RWPE1 (cell line): Measurements from ENCODE around the gene MUC20.
"Not testable (repeated sequence)": the region's sequence is repeated elsewhere in the genome, so short reads cannot be mapped to it uniquely, and the experiment has no call there.

Source experiments
- CTCF ChIA-PET: fragments of 350-600 bp; sonication (Branson Sonifier 250); formaldehyde crosslinking; extraction: SDS; loops from one replicate; lab custom pipeline; 2021; lab: Yijun Ruan, JAX
- POLR2A ChIA-PET: fragments of 400-600 bp; formaldehyde crosslinking; extraction: SDS; loops from one replicate; lab custom pipeline; 2020; ENCODE audit warnings: antibody characterized with exemption; ENCODE audit not compliant: low non-redundant PET; lab: Yijun Ruan, JAX
- DNase-seq: peaks from one replicate; pipeline ENCODE4 v3.0.0; 2012; ENCODE audit warnings: low spot score
- H3K27ac ChIP-seq: fragments of 450-650 bp; 2 replicates; pipeline ENCODE4 v1.5.1; 2017
- CTCF ChIP-seq: fragments of 450-650 bp; conservative IDR thresholded peaks from 2 replicates; pipeline ENCODE4 v1.5.1; 2017; ENCODE audit warnings: low read depth, mild to moderate bottlenecking

MUC20 gene

GRCh38 chr3:195766671-195767070 is 45.9 kb downstream of the MUC20 start:
- DNase-seq, result no peak
- CTCF ChIA-PET, result no interaction called here
- no peak overlapping the region for H3K27ac ChIP-seq
- no peak for TF ChIP-seq CTCF
- POLR2A ChIA-PET, result no interaction called here

- TF ChIP-seq CTCF, result no peak
- H3K27ac ChIP-seq, result no peak overlapping the region
- ChIA-PET CTCF (no interaction called here), POLR2A (no interaction called here)
- DNase-seq, result no peak
Measured at GRCh38 chr3:195767792-195768191, 47.0 kb downstream of the MUC20 start.

- POLR2A ChIA-PET, result interaction anchor here (0.6 kb wide), 1 partner anchor 30 kb away, joined by 3 read pairs; no protein-coding TSS in a partner anchor
- no peak for DNase-seq
- TF ChIP-seq CTCF, result no peak
- CTCF ChIA-PET, result no interaction called here
- no peak overlapping the region for H3K27ac ChIP-seq
Measured at GRCh38 chr3:195768414-195768813, 47.6 kb downstream of the MUC20 start.

GRCh38 chr3:195768831-195769303 is 48.1 kb downstream of the MUC20 start:
- POLR2A ChIA-PET, result no interaction called here
- no peak overlapping the region for H3K27ac ChIP-seq
- CTCF ChIA-PET, result no interaction called here
- DNase-seq, result no peak
- no peak for TF ChIP-seq CTCF

- ChIA-PET CTCF (no interaction called here), POLR2A (no interaction called here)
- H3K27ac ChIP-seq, result no peak overlapping the region
- no peak for TF ChIP-seq CTCF
- DNase-seq, result no peak
Measured at GRCh38 chr3:195769551-195769950, 48.8 kb downstream of the MUC20 start.

- POLR2A ChIA-PET, result interaction anchor here (0.6 kb wide), 1 partner anchor 1136 kb away, joined by 7 read pairs; no protein-coding TSS in a partner anchor
- TF ChIP-seq CTCF, result no peak
Measured at GRCh38 chr3:195770081-195770840, 49.5 kb downstream of the MUC20 start.

GRCh38 chr3:195770841-195771645 is 50.3 kb downstream of the MUC20 start:
- POLR2A ChIA-PET, DNase-seq, H3K27ac ChIP-seq, CTCF ChIA-PET: not testable (repeated sequence)

More at GRCh38 chr3:195770081-195770840, 49.5 kb downstream of the MUC20 start:
- no peak overlapping the region for H3K27ac ChIP-seq
- DNase-seq, result no peak
- CTCF ChIA-PET, result no interaction called here
